Mesenchymal stem cell (in vitro differentiated cells and primary cell): Measurements from ENCODE around the gene PRKD2.
A peak's percentile ranks its signal among the peaks of the same experiment; 100 is the strongest.

Experiments
- DNase-seq: peaks from one replicate; pipeline ENCODE4 v3.0.0-alpha.2; 2013
- H2AFZ ChIP-seq: one replicate; pipeline ENCODE4 v1.6.1; 2013; ENCODE audit warnings: low read depth, mild to moderate bottlenecking, control low read depth, inconsistent platforms, low read length, moderate library complexity
- H2AK5ac ChIP-seq: 2 replicates; pipeline ENCODE4 v1.6.1; 2013; ENCODE audit warnings: low read length, moderate library complexity, mild to moderate bottlenecking, inconsistent platforms; ENCODE audit not compliant: severe bottlenecking
- H2BK120ac ChIP-seq: one replicate; pipeline ENCODE4 v1.6.1; 2013; ENCODE audit warnings: low read depth, mild to moderate bottlenecking, inconsistent platforms, low read length, moderate library complexity
- H2BK12ac ChIP-seq, 2 experiments: one replicate each; pipeline ENCODE4 v1.6.1; 2013; ENCODE audit warnings: inconsistent platforms in 2 of 2, low read length in 2 of 2, mild to moderate bottlenecking in 2 of 2, moderate library complexity in 2 of 2, control low read depth in 1 of 2
- H2BK15ac ChIP-seq: one replicate; pipeline ENCODE4 v1.6.1; 2013; ENCODE audit warnings: mild to moderate bottlenecking, low read depth, inconsistent platforms; ENCODE audit not compliant: poor library complexity, severe bottlenecking
- H2BK5ac ChIP-seq: 2 replicates; pipeline ENCODE4 v1.6.1; 2013; ENCODE audit warnings: low read depth, mild to moderate bottlenecking, low read length, control low read depth, inconsistent platforms; ENCODE audit not compliant: poor library complexity, severe bottlenecking
- H3K14ac ChIP-seq, 2 experiments: one replicate each; pipeline ENCODE4 v1.6.1; 2013; ENCODE audit warnings: inconsistent platforms in 2 of 2, low read length in 2 of 2, control low read depth in 1 of 2, mild to moderate bottlenecking in 1 of 2, moderate library complexity in 1 of 2
- H3K18ac ChIP-seq, 2 experiments: one replicate each; pipeline ENCODE4 v1.6.1; 2013; ENCODE audit warnings: inconsistent platforms in 2 of 2, low read length in 2 of 2, control low read depth in 1 of 2, low read depth in 1 of 2, mild to moderate bottlenecking in 1 of 2
- H3K23ac ChIP-seq, 2 experiments: one replicate each; pipeline ENCODE4 v1.6.1; 2013; ENCODE audit warnings: inconsistent platforms in 2 of 2, low read length in 2 of 2, mild to moderate bottlenecking in 2 of 2, moderate library complexity in 2 of 2, control low read depth in 1 of 2
- H3K27ac ChIP-seq: 2 replicates; pipeline ENCODE4 v1.5.1; 2013; ENCODE audit warnings: mild to moderate bottlenecking, moderate library complexity, low read length, control low read depth, inconsistent platforms; ENCODE audit not compliant: poor library complexity, severe bottlenecking
- H3K27me3 ChIP-seq, 2 experiments: 2 replicates each; pipeline versions ENCODE4 v1.6.1 to v1.7.0; 2013; ENCODE audit warnings: low read length in 2 of 2, mild to moderate bottlenecking in 2 of 2, moderate library complexity in 2 of 2, control low read depth in 1 of 2, inconsistent platforms in 1 of 2; ENCODE audit not compliant: control insufficient read depth in 1 of 2, insufficient read depth in 1 of 2
- H3K36me3 ChIP-seq, 2 experiments: 2 replicates each; pipeline versions ENCODE4 v1.6.1 to v1.7.0; 2013; ENCODE audit warnings: low read length in 2 of 2, control low read depth in 1 of 2, inconsistent platforms in 1 of 2, low read depth in 1 of 2, mild to moderate bottlenecking in 1 of 2; ENCODE audit not compliant: insufficient read depth in 2 of 2, control insufficient read depth in 1 of 2
- H3K4ac ChIP-seq, 2 experiments: one replicate each; pipeline ENCODE4 v1.6.1; 2013; ENCODE audit warnings: inconsistent platforms in 2 of 2, low read length in 2 of 2, mild to moderate bottlenecking in 2 of 2, moderate library complexity in 2 of 2, control low read depth in 1 of 2, low read depth in 1 of 2
- H3K4me1 ChIP-seq: 2 replicates; pipeline ENCODE4 v1.6.1; 2013; ENCODE audit warnings: low read depth, low read length, control low read depth; ENCODE audit not compliant: control insufficient read depth, insufficient read depth
- H3K4me2 ChIP-seq: 2 replicates; pipeline ENCODE4 v1.6.1; 2013; ENCODE audit warnings: low read length, mild to moderate bottlenecking, inconsistent platforms; ENCODE audit not compliant: poor library complexity, severe bottlenecking
- H3K4me3 ChIP-seq, 2 experiments: 2 replicates each; pipeline versions ENCODE4 v1.5.1 to v1.7.0; 2013; ENCODE audit warnings: low read length in 2 of 2, mild to moderate bottlenecking in 2 of 2, control low read depth in 1 of 2, low read depth in 1 of 2; ENCODE audit not compliant: insufficient read depth in 1 of 2
- H3K79me1 ChIP-seq: replicated peaks from 2 replicates; pipeline ENCODE4 v1.6.1; 2013; ENCODE audit warnings: mild to moderate bottlenecking, control low read depth, low read length, inconsistent platforms; ENCODE audit not compliant: poor library complexity, severe bottlenecking
- H3K9ac ChIP-seq: 2 replicates; pipeline ENCODE4 v1.7.0; 2013; ENCODE audit warnings: mild to moderate bottlenecking, low read length, moderate library complexity
- H3K9me3 ChIP-seq: 2 replicates; pipeline ENCODE4 v1.7.0; 2013; ENCODE audit warnings: mild to moderate bottlenecking, low read length; ENCODE audit not compliant: control insufficient read depth
- H4K8ac ChIP-seq: one replicate; pipeline ENCODE4 v1.6.1; 2013; ENCODE audit warnings: inconsistent platforms, mild to moderate bottlenecking, low read length, moderate library complexity
- H4K91ac ChIP-seq: one replicate; pipeline ENCODE4 v1.6.1; 2013; ENCODE audit warnings: mild to moderate bottlenecking, low read length, inconsistent platforms
- WGBS: methylation state at CpG from one replicate; pipeline ENCODE4 v1.1.7; 2013; ENCODE audit warnings: mixed read lengths; 5-methylcytosine and 5-hydroxymethylcytosine counted together

PRKD2 gene

DNA sequence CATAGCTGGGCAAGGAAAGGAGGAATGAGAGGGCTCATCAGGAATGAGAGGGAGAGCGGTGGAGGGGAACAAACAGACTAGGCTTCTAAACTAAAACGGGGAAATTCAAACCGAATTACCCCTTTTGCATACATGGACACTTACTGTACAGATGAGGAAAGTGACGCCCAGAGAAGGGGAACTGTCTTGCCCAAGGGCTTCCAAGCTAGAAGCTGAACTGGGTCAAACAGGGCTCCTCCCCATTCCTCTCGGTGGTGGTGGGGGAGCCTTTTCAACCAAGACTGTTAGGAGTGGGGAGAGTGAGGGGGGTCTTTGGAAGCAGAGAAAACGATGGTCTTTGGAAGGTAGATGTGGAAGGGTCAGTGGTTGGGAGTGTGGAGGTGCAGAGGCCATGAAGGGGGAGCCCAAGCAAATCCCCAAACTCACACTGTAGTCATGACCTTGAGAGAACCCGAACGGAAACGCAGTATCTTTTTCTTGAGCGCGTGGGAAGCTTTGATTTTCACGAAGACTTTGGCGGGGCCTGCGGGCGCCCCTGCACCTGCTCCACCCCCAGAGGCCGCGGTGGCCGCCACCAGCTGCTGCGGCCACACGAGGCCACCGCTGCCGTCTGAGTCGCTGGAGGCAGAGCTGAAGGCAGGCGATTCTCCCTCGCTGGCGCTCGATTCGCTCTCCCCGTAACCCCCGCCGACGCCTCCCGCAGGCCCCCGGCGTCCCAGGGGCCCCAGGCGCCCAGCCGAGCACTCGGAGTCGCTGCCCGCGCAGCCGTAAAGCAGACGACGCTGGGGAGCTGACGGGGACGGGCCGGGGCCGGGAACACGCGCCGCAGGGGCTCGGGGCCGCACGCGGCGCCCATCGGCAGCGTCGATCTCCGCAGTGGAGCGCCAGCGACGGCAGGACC, 68.6 kb downstream of the PRKD2 start:
- H3K36me3 ChIP-seq = peaks cover 4 to 7% of the 10 kb centered on the region in 2 experiments
- H3K27me3 ChIP-seq = peaks cover 0 to 8% of the 10 kb centered on the region in 2 experiments
- WGBS = 76% methylated on average over 53 of the region's 63 CpGs

DNA sequence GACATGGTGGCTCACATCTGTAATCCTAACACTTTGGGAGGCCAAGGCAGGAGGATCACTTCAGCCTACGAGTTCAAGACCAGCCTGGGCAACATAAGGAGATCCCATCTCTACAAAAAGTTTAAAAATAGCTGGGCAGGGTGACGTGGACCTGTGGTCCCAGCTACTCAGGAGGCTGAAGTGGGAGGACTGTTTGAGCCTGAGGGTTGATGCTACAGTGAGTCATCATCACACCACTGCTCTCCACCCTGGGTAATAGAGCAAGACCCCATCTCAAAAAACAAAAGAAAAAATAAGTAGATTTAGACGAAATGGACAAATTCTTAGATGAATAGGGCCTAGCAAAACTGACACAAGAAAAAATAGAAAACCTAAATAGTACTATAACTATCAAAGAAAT, 70.5 kb downstream of the PRKD2 start:
- no peak overlapping the region for H4K8ac ChIP-seq
- WGBS = 75% methylated on average over 2 of the region's 3 CpGs

More for the DNA sequence above, 68.6 kb downstream of the PRKD2 start:
- Histone ChIP-seq H3K18ac (no peak overlapping the region), H3K4me2 (no peak overlapping the region), H3K14ac (no peak overlapping the region), H2AK5ac (no peak overlapping the region), H3K27ac (no peak overlapping the region), H2AFZ (no peak overlapping the region), H3K4me3 (no peak overlapping the region), H3K79me1 (no peaks in the 10 kb centered on the region), H2BK5ac (no peak overlapping the region), H3K4me1 (no peaks in the 10 kb centered on the region), H3K9me3 (peaks cover 17% of the 10 kb centered on the region), H2BK15ac (peak overlapping the region; percentile 28), H2BK120ac (no peak overlapping the region), H4K91ac (no peak overlapping the region), H2BK12ac (no peak overlapping the region), H3K23ac (no peak overlapping the region), H3K9ac (no peak overlapping the region), H4K8ac (no peak overlapping the region), H3K4ac (no peak overlapping the region)
- no peak for DNase-seq

DNA sequence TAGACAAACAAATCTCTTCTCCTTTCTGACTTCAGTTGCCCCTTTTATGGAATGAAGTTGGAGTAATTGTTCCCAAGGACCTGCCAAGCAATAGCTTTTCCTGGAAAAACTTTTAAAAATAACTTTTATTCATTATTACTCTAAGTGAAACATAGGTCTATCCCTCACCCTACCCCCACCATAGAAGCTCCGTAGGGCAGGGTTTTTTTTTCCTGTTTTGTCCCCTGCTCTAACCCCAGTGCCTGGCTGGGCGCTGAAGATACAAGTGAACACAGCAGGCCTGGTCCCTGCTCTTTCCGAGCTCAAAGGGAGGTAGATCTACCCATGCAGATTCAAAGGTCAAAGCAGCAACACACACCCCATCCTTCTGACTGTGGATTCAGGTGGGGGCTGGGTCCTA, 72.2 kb downstream of the PRKD2 start:
- H4K8ac ChIP-seq = no peak overlapping the region
- no peak overlapping the region for H2AK5ac ChIP-seq

More for the DNA sequence above, 70.5 kb downstream of the PRKD2 start:
- no peak overlapping the region for H2BK5ac ChIP-seq
- DNase-seq = no peak
- no peak overlapping the region for H3K27ac ChIP-seq
- H3K27me3 ChIP-seq = peaks cover 0 to 8% of the 10 kb centered on the region in 2 experiments
- H2AK5ac ChIP-seq = no peak overlapping the region
- no peaks in the 10 kb centered on the region for H3K4me1 ChIP-seq
- H3K9ac ChIP-seq = no peak overlapping the region
- no peak overlapping the region for H3K23ac ChIP-seq
- H3K4me2 ChIP-seq = no peak overlapping the region
- H3K4ac ChIP-seq = no peak overlapping the region
- no peak overlapping the region for H3K4me3 ChIP-seq
- H2BK15ac ChIP-seq = no peak overlapping the region
- no peak overlapping the region for H3K14ac ChIP-seq
- H2BK120ac ChIP-seq = no peak overlapping the region
- no peak overlapping the region for H3K18ac ChIP-seq
- no peak overlapping the region for H4K91ac ChIP-seq
- peaks cover 17% of the 10 kb centered on the region for H3K9me3 ChIP-seq
- H2AFZ ChIP-seq = no peak overlapping the region
- no peaks in the 10 kb centered on the region for H3K79me1 ChIP-seq
- H3K36me3 ChIP-seq = peaks cover 4 to 7% of the 10 kb centered on the region in 2 experiments
- no peak overlapping the region for H2BK12ac ChIP-seq

DNA sequence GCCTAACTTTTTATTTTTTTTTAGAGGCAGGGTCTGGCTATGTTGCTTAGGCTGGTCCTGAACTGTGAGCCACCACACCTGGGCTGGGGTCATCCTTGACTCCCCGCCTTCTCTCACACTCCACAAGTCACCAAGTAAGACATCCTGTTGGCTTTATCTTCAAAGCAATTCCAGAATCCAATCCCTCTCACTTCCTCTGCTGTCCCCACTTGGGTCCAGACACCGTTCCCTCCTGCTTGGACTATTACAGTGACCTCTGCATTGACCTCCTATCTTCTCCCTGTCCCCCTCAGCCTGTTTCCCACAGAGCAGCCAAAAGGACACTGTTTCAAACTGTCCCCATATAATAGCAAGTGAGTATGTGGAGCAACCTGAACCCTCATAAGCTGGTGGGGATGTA, 76.3 kb downstream of the PRKD2 start:
- H3K4me3 ChIP-seq = no peak overlapping the region
- no peak overlapping the region for H2BK5ac ChIP-seq
- H3K79me1 ChIP-seq = no peaks in the 10 kb centered on the region
- peak overlapping the region; percentile 51 for H4K8ac ChIP-seq
- no peak for DNase-seq
- H3K4ac ChIP-seq = no peak overlapping the region
- H3K4me1 ChIP-seq = peaks cover 15% of the 10 kb centered on the region
- H3K9ac ChIP-seq = no peak overlapping the region
- WGBS = 67% methylated on average over 2 of the region's 2 CpGs
- no peaks in the 10 kb centered on the region for H3K9me3 ChIP-seq
- H3K14ac ChIP-seq = no peak overlapping the region
- H2BK120ac ChIP-seq = no peak overlapping the region
- no peak overlapping the region for H3K4me2 ChIP-seq
- H2BK12ac ChIP-seq = peak overlapping the region; percentile 15 to 44
- no peak overlapping the region for H4K91ac ChIP-seq
- no peaks in the 10 kb centered on the region for H3K36me3 ChIP-seq
- no peak overlapping the region for H3K18ac ChIP-seq
- no peak overlapping the region for H3K27ac ChIP-seq
- no peak overlapping the region for H3K23ac ChIP-seq
- H2BK15ac ChIP-seq = no peak overlapping the region
- H2AFZ ChIP-seq = no peak overlapping the region
- peaks cover 0 to 18% of the 10 kb centered on the region in 2 experiments for H3K27me3 ChIP-seq
- no peak overlapping the region for H2AK5ac ChIP-seq

More for the DNA sequence above, 72.2 kb downstream of the PRKD2 start:
- H2AFZ ChIP-seq = no peak overlapping the region
- H3K9ac ChIP-seq = no peak overlapping the region
- H3K27ac ChIP-seq = no peak overlapping the region
- H2BK15ac ChIP-seq = no peak overlapping the region
- H3K79me1 ChIP-seq = no peaks in the 10 kb centered on the region
- H2BK5ac ChIP-seq = no peak overlapping the region
- peaks cover 0 to 8% of the 10 kb centered on the region in 2 experiments for H3K27me3 ChIP-seq
- peaks cover 4 to 7% of the 10 kb centered on the region in 2 experiments for H3K36me3 ChIP-seq
- H2BK12ac ChIP-seq = no peak overlapping the region
- peaks cover under 1% of the 10 kb centered on the region for H3K4me1 ChIP-seq
- H3K9me3 ChIP-seq = peaks cover 17% of the 10 kb centered on the region
- no peak overlapping the region for H3K14ac ChIP-seq
- no peak overlapping the region for H3K4ac ChIP-seq
- H3K4me2 ChIP-seq = no peak overlapping the region
- 57% methylated on average over 3 of the region's 3 CpGs for WGBS
- no peak overlapping the region for H2BK120ac ChIP-seq
- H4K91ac ChIP-seq = no peak overlapping the region
- H3K4me3 ChIP-seq = no peak overlapping the region
- DNase-seq = no peak
- no peak overlapping the region for H3K18ac ChIP-seq
- H3K23ac ChIP-seq = no peak overlapping the region
